H1 (cell line): Measurements from ENCODE around the gene RETREG1. TPM values are rescaled to one million over a fixed set of nuclear protein-coding genes. Genes with fewer than 3 reads are reported as not detected.

ENCODE experiments used
- CTCF ChIA-PET: fragments of 300-600 bp; sonication (Branson Sonifier 250); formaldehyde crosslinking; loops from one replicate; lab custom pipeline; 2021; ENCODE audit not compliant: partially characterized antibody; lab: Charles Lee
- POLR2A ChIA-PET: fragments of 300-600 bp; sonication (Branson Sonifier 250); formaldehyde crosslinking; loops from one replicate; lab custom pipeline; 2021; ENCODE audit warnings: inconsistent platforms; ENCODE audit not compliant: partially characterized antibody; lab: Charles Lee
- DNase-seq, 2 experiments: peaks; one replicate each; pipeline versions ENCODE4 v3.0.0 to v3.0.0-alpha.2; 2010 to 2022; ENCODE audit warnings: low spot score in 2 of 2, low read depth in 1 of 2, mixed read lengths in 1 of 2
- FAIRE-seq: peaks from 2 replicates; lab custom pipeline; 2011; peaks lifted over from hg19 to GRCh38; lab: Jason Lieb, UNC
- H2AFZ ChIP-seq: 2 replicates; pipeline ENCODE4 v1.8.1; 2012; ENCODE audit warnings: low read length, inconsistent platforms
- H2AK5ac ChIP-seq: 2 replicates; pipeline ENCODE4 v1.6.1; 2013; ENCODE audit warnings: low read depth, low read length
- H2BK120ac ChIP-seq: replicated peaks from 2 replicates; pipeline ENCODE3; 2013; ENCODE audit warnings: low read depth, low read length, inconsistent platforms
- H2BK12ac ChIP-seq: 2 replicates; pipeline ENCODE4 v1.6.1; 2013; ENCODE audit warnings: low read depth, low read length
- H2BK15ac ChIP-seq: 2 replicates; pipeline ENCODE4 v1.6.1; 2013; ENCODE audit warnings: low read length
- H2BK20ac ChIP-seq: 2 replicates; pipeline ENCODE4 v1.6.1; 2013; ENCODE audit warnings: low read length
- H2BK5ac ChIP-seq: 2 replicates; pipeline ENCODE4 v1.6.1; 2013; ENCODE audit warnings: low read depth, low read length
- H3K14ac ChIP-seq: 2 replicates; pipeline ENCODE4 v1.6.1; 2013; ENCODE audit warnings: inconsistent platforms; ENCODE audit not compliant: insufficient read length
- H3K18ac ChIP-seq: 2 replicates; pipeline ENCODE4 v1.6.1; 2013; ENCODE audit warnings: low read length; ENCODE audit errors: extremely low read depth
- H3K23ac ChIP-seq: 2 replicates; pipeline ENCODE4 v1.6.1; 2013; ENCODE audit warnings: inconsistent platforms; ENCODE audit not compliant: insufficient read length
- H3K23me2 ChIP-seq: 2 replicates; pipeline ENCODE4 v1.6.1; 2013; ENCODE audit warnings: low read depth, low read length
- H3K27ac ChIP-seq: 2 replicates; pipeline ENCODE4 v1.6.1; 2011; ENCODE audit warnings: low read depth, low read length, inconsistent platforms
- H3K27me3 ChIP-seq, 4 experiments: replicated peaks in 1 of 4; 1 replicate in 1 of 4; 2 replicates in 3 of 4; pipeline versions ENCODE4 v1.6.1 to v1.8.1; 2011 to 2013; ENCODE audit warnings: low read length in 3 of 4, mild to moderate bottlenecking in 3 of 4, inconsistent platforms in 2 of 4, mixed read lengths in 2 of 4, moderate library complexity in 1 of 4; ENCODE audit not compliant: control insufficient read depth in 3 of 4, insufficient read depth in 3 of 4; ENCODE audit errors: extremely low read depth in 1 of 4
- H3K36me3 ChIP-seq, 4 experiments: 2 replicates each; pipeline versions ENCODE4 v1.6.1 to v1.8.1; 2011 to 2013; ENCODE audit warnings: mild to moderate bottlenecking in 4 of 4, low read length in 3 of 4, moderate library complexity in 2 of 4, control low read depth in 1 of 4, inconsistent platforms in 1 of 4; ENCODE audit not compliant: insufficient read depth in 4 of 4, control insufficient read depth in 2 of 4
- H3K4ac ChIP-seq: replicated peaks from 2 replicates; pipeline ENCODE3; 2013; ENCODE audit warnings: low read length, low read depth, mixed read lengths, inconsistent platforms; ENCODE audit not compliant: insufficient read length
- H3K4me1 ChIP-seq, 4 experiments: replicated peaks in 1 of 4; 1 replicate in 1 of 4; 2 replicates in 3 of 4; pipeline versions ENCODE4 v1.6.1 to v1.8.1; 2011 to 2013; ENCODE audit warnings: low read length in 3 of 4, inconsistent platforms in 2 of 4, mixed read lengths in 1 of 4; ENCODE audit not compliant: insufficient read depth in 4 of 4, control insufficient read depth in 3 of 4
- H3K4me2 ChIP-seq, 2 experiments: 2 replicates each; pipeline versions ENCODE4 v1.6.1 to v1.8.1; 2011 to 2013; ENCODE audit warnings: low read depth in 2 of 2, low read length in 2 of 2, control low read depth in 1 of 2, inconsistent platforms in 1 of 2, mild to moderate bottlenecking in 1 of 2; ENCODE audit not compliant: insufficient read depth in 1 of 2
- H3K4me3 ChIP-seq, 4 experiments: fragments of 200-600, 300-600 bp in 1 of 4; sonication (generic), shearing (Covaris generic), sonication (Bioruptor Twin) in 1 of 4; 2 replicates each; pipeline versions ENCODE4 v1.5.1 to v1.8.1; 2011 to 2016; ENCODE audit warnings: low read length in 4 of 4, low read depth in 3 of 4, control low read depth in 2 of 4, inconsistent platforms in 2 of 4, mild to moderate bottlenecking in 2 of 4, mixed read lengths in 1 of 4, moderate library complexity in 1 of 4; ENCODE audit not compliant: insufficient read depth in 2 of 4; ENCODE audit errors: extremely low read depth in 1 of 4
- H3K56ac ChIP-seq: replicated peaks from 2 replicates; pipeline ENCODE3; 2013; ENCODE audit warnings: low read depth, mild to moderate bottlenecking, mixed read lengths, low read length, inconsistent platforms; ENCODE audit not compliant: insufficient read length
- H3K79me1 ChIP-seq: 2 replicates; pipeline ENCODE4 v1.6.1; 2013; ENCODE audit warnings: low read depth, low read length, control low read depth
- H3K79me2 ChIP-seq, 2 experiments: 2 replicates each; pipeline versions ENCODE4 v1.6.1 to v1.8.1; 2012 to 2013; ENCODE audit warnings: low read length in 2 of 2, mild to moderate bottlenecking in 2 of 2, inconsistent platforms in 1 of 2; ENCODE audit not compliant: insufficient read depth in 2 of 2, control insufficient read depth in 1 of 2
- H3K9ac ChIP-seq, 4 experiments: replicated peaks in 1 of 4; 1 replicate in 1 of 4; 2 replicates in 3 of 4; pipeline versions ENCODE4 v1.6.1 to v1.8.1; 2011 to 2013; ENCODE audit warnings: low read depth in 3 of 4, low read length in 3 of 4, control low read depth in 2 of 4, mild to moderate bottlenecking in 2 of 4, moderate library complexity in 2 of 4, inconsistent platforms in 1 of 4; ENCODE audit errors: extremely low read depth in 1 of 4
- H3K9me3 ChIP-seq, 2 experiments: 2 replicates each; pipeline versions ENCODE4 v1.6.1 to v1.8.1; 2012 to 2013; ENCODE audit warnings: mild to moderate bottlenecking in 2 of 2, moderate library complexity in 2 of 2, control low read depth in 1 of 2, inconsistent platforms in 1 of 2, low read depth in 1 of 2, low read length in 1 of 2, mixed read lengths in 1 of 2; ENCODE audit not compliant: insufficient read depth in 2 of 2
- H4K20me1 ChIP-seq, 2 experiments: replicated peaks in 1 of 2; 2 replicates each; pipeline versions ENCODE3 to v1.8.1; 2011 to 2013; ENCODE audit warnings: inconsistent platforms in 2 of 2, low read length in 2 of 2, mild to moderate bottlenecking in 1 of 2; ENCODE audit not compliant: insufficient read depth in 2 of 2, control insufficient read depth in 1 of 2
- H4K5ac ChIP-seq: 2 replicates; pipeline ENCODE4 v1.6.1; 2013; ENCODE audit warnings: low read length, low read depth, mixed read lengths, inconsistent platforms; ENCODE audit not compliant: insufficient read length
- H4K8ac ChIP-seq: 2 replicates; pipeline ENCODE4 v1.8.0; 2013; ENCODE audit warnings: mild to moderate bottlenecking, moderate library complexity, low read length, inconsistent platforms; ENCODE audit not compliant: insufficient read depth; ENCODE audit errors: extremely low read depth
- H4K91ac ChIP-seq: replicated peaks from 2 replicates; pipeline ENCODE3; 2013; ENCODE audit warnings: low read length, mixed read lengths, inconsistent platforms; ENCODE audit not compliant: insufficient read length
- WGBS, 2 experiments: shearing (Covaris generic) in 1 of 2; methylation state at CpG; one replicate each; pipeline versions ENCODE4 v1.1.6 to v1.1.7; 2013 to 2015; ENCODE audit warnings: low lambda C conversion rate in 2 of 2, mixed read lengths in 2 of 2, inconsistent platforms in 1 of 2, low coverage in 1 of 2, missing lambda C conversion rate in 1 of 2; ENCODE audit not compliant: insufficient replicate concordance in 2 of 2, insufficient coverage in 1 of 2, insufficient read length in 1 of 2; ENCODE audit errors: extremely low coverage in 1 of 2, missing lambda C conversion rate in 1 of 2; 5-methylcytosine and 5-hydroxymethylcytosine counted together
- polyA plus RNA-seq, 7 experiments: library from polyadenylated mRNA; depleted of rRNA in 3 of 7; stranded (reverse) in 5 of 7; unstranded in 2 of 7; fragments of >200 nt in 5 of 7; fragments of 200-250 nt in 2 of 7; gene quantifications; 1 replicate in 5 of 7; 2 replicates in 1 of 7; 4 replicates in 1 of 7; pipeline versions ENCODE4 v1.2.1 to v1.2.3, GENCODE V29; 2011 to 2013; ENCODE audit warnings: missing spikeins in 2 of 7, mixed read lengths in 2 of 7
- total RNA-seq: library from RNA; stranded (reverse); fragmentation: NEBNext Ultra II Directional; extraction: Animal tissue kit (Norgen Biotek cat#: 25700); gene quantifications from 2 replicates; pipeline ENCODE4 v1.2.1, GENCODE V29; 2021

RETREG1 gene
- total and polyA plus RNA-seq, 2 of the 8 experiments (the other 6 are each of a cell fraction or from before 2014, with no cell fraction given) = 0.62 to 1.9 TPM

DNA sequence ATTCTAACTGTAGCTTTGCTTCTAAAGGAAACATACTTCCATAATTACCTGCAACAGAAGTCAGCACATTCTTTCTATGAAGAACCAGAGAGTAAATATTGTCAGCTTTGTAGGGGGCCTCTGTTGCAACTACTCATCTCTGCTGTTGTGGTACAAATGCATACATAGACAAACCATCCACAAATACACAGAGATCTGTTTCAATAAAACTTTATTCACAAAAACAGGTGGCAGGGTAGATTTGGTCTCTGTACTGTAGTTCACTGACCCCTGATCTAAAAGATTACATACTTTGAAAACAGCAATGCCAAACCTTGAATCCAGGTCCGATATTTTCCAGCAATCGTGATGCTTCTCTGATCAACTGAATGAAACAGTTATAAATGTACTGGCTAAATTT is 44.9 kb upstream of the RETREG1 start:
- H3K79me2 ChIP-seq = no peaks in the 10 kb centered on the region
- no peak overlapping the region for H4K91ac ChIP-seq
- 88% methylated on average over 2 of the region's 2 CpGs; no CpG with 5 or more reads in 1 of the 2 experiments for WGBS, 2 experiments
- H2BK120ac ChIP-seq = no peak overlapping the region
- no peaks in the 10 kb centered on the region for H3K27me3 ChIP-seq
- peaks cover 6 to 29% (median 15%) of the 10 kb centered on the region in 4 experiments; a peak in 6 of 8 replicates for H3K36me3 ChIP-seq
- H3K56ac ChIP-seq = no peak overlapping the region
- FAIRE-seq (no peak), DNase-seq (no peak)
- H3K9ac ChIP-seq = no peak overlapping the region
- no peak overlapping the region for H3K27ac ChIP-seq
- no peak overlapping the region for H3K4me2 ChIP-seq
- no peaks in the 10 kb centered on the region for H3K79me1 ChIP-seq
- H3K4ac ChIP-seq = no peak overlapping the region
- H2BK12ac ChIP-seq = no peak overlapping the region
- H2BK15ac ChIP-seq = no peak overlapping the region
- no peak overlapping the region for H3K23ac ChIP-seq
- no peaks in the 10 kb centered on the region for H3K4me1 ChIP-seq
- no peaks in the 10 kb centered on the region for H3K9me3 ChIP-seq
- peaks cover 0 to 5% of the 10 kb centered on the region in 2 experiments for H4K20me1 ChIP-seq
- H2BK20ac ChIP-seq = no peak overlapping the region
- no peak overlapping the region for H4K8ac ChIP-seq
- POLR2A ChIA-PET = interaction anchor here (0.8 to 1.8 kb wide), 2 partner anchors 30 to 155 kb away, joined by 3 to 7 read pairs; no protein-coding TSS in a partner anchor
- no peak overlapping the region for H3K4me3 ChIP-seq
- no peak overlapping the region for H2AK5ac ChIP-seq
- H2BK5ac ChIP-seq = no peak overlapping the region
- CTCF ChIA-PET = interaction anchor here (0.7 to 1.6 kb wide), 3 partner anchors 18 to 174 kb away, joined by 3 read pairs; no protein-coding TSS in a partner anchor
- no peak overlapping the region for H4K5ac ChIP-seq
- no peaks in the 10 kb centered on the region for H3K23me2 ChIP-seq
- no peak overlapping the region for H3K18ac ChIP-seq
- H3K14ac ChIP-seq = no peak overlapping the region
- H2AFZ ChIP-seq = no peak overlapping the region
